GM23338 (cell line): ENCODE results near the gene CAPZB. TPM values are rescaled to one million over a fixed set of nuclear protein-coding genes. Genes with fewer than 3 reads are reported as not detected.

Experiments used
- ATAC-seq: fragments of 200-7000 bp; cut with Tn5 transposase; 3 replicates; pipeline ENCODE4 v1.9.1; 2020
- DNase-seq: peaks from one replicate; pipeline ENCODE4 v3.0.0-alpha.2; 2015; ENCODE audit warnings: low spot score
- H2AFZ ChIP-seq: fragments of 200-600 bp; sonication (generic); 2 replicates; pipeline ENCODE4 v1.8.0; 2016; ENCODE audit warnings: antibody characterized with exemption, mild to moderate bottlenecking, moderate library complexity
- H3F3A ChIP-seq: fragments of 200-600 bp; sonication (generic); replicated peaks from 2 replicates; pipeline ENCODE4 v1.8.0; 2017; ENCODE audit warnings: antibody characterized with exemption, mixed run types, low read depth
- H3K27ac ChIP-seq: fragments of 200-600 bp; sonication (generic); 2 replicates; pipeline ENCODE4 v1.6.1; 2016; ENCODE audit warnings: low read depth
- H3K27me3 ChIP-seq: fragments of 200-600 bp; sonication (generic); 2 replicates; pipeline ENCODE4 v1.8.0; 2016; ENCODE audit warnings: mild to moderate bottlenecking, mixed run types, moderate library complexity; ENCODE audit not compliant: insufficient read depth
- H3K36me3 ChIP-seq: fragments of 200-600 bp; sonication (generic); 2 replicates; pipeline ENCODE4 v1.8.0; 2016; ENCODE audit warnings: mild to moderate bottlenecking; ENCODE audit not compliant: insufficient read depth
- H3K4me1 ChIP-seq: fragments of 200-600 bp; sonication (generic); 2 replicates; pipeline ENCODE4 v1.8.0; 2016; ENCODE audit warnings: mild to moderate bottlenecking, moderate library complexity; ENCODE audit not compliant: insufficient read depth
- H3K4me2 ChIP-seq: fragments of 200-600 bp; sonication (generic); 2 replicates; pipeline ENCODE4 v1.7.1; 2017; ENCODE audit warnings: mixed run types
- H3K4me3 ChIP-seq: fragments of 200-600 bp; sonication (generic); 2 replicates; pipeline ENCODE4 v1.6.1; 2016; ENCODE audit warnings: mixed run types
- H3K79me2 ChIP-seq: fragments of 200-600 bp; sonication (generic); replicated peaks from 2 replicates; pipeline ENCODE4 v1.8.0; 2017; ENCODE audit warnings: mild to moderate bottlenecking; ENCODE audit not compliant: insufficient read depth
- H3K9me2 ChIP-seq: fragments of 200-600 bp; sonication (generic); 2 replicates; pipeline ENCODE4 v1.8.0; 2017; ENCODE audit not compliant: insufficient read depth
- H4K20me1 ChIP-seq: fragments of 200-600 bp; sonication (generic); replicated peaks from 2 replicates; pipeline ENCODE4 v1.8.0; 2017; ENCODE audit warnings: mild to moderate bottlenecking; ENCODE audit not compliant: insufficient read depth
- H3K27ac Mint-ChIP-seq: 2 replicates; pipeline ENCODE4 v1.8.0; 2020; ENCODE audit warnings: inconsistent platforms, mild to moderate bottlenecking, moderate library complexity, mixed read lengths
- H3K27me3 Mint-ChIP-seq: 3 replicates; pipeline ENCODE4 v1.8.0; 2022; ENCODE audit warnings: low read depth, mild to moderate bottlenecking, moderate library complexity, mixed read lengths, inconsistent platforms; ENCODE audit not compliant: insufficient read depth, poor library complexity
- H3K36me3 Mint-ChIP-seq: 3 replicates; pipeline ENCODE4 v1.8.0; 2021; ENCODE audit warnings: low read depth, mild to moderate bottlenecking, inconsistent platforms, moderate library complexity, mixed read lengths
- H3K4me1 Mint-ChIP-seq: 3 replicates; pipeline ENCODE4 v1.8.0; 2020; ENCODE audit warnings: mild to moderate bottlenecking, inconsistent platforms, mixed read lengths
- H3K4me3 Mint-ChIP-seq: 3 replicates; pipeline ENCODE4 v1.8.0; 2021; ENCODE audit warnings: moderate library complexity, mild to moderate bottlenecking, inconsistent platforms, mixed read lengths
- H3K9me3 Mint-ChIP-seq: 3 replicates; pipeline ENCODE4 v1.8.0; 2020; ENCODE audit warnings: moderate library complexity, mild to moderate bottlenecking, inconsistent platforms, mixed read lengths
- CREB1 ChIP-seq: fragments of 250-450 bp; sonication (Bioruptor Pico); IDR thresholded peaks from 2 replicates; pipeline ENCODE4 v1.5.0; 2020; ENCODE audit warnings: low read depth, mild to moderate bottlenecking, moderate library complexity
- EZH2 ChIP-seq: fragments of 200-600 bp; sonication (generic); IDR thresholded peaks from one replicate; pipeline ENCODE4 v1.8.0; 2017; ENCODE audit warnings: antibody characterized with exemption, mild to moderate bottlenecking, low read depth; ENCODE audit not compliant: unreplicated experiment
- EZH2phosphoT487 ChIP-seq: fragments of 200-600 bp; sonication (generic); IDR thresholded peaks from one replicate; pipeline ENCODE4 v1.8.1; 2018; ENCODE audit warnings: antibody characterized with exemption; ENCODE audit not compliant: unreplicated experiment
- JUNB ChIP-seq: IDR thresholded peaks from one replicate; pipeline ENCODE4 v1.6.1; 2016; ENCODE audit warnings: antibody characterized with exemption; ENCODE audit not compliant: unreplicated experiment
- NANOG ChIP-seq: IDR thresholded peaks from 2 replicates; pipeline ENCODE4 v1.6.1; 2016; ENCODE audit warnings: antibody characterized with exemption, borderline replicate concordance
- POLR2AphosphoS5 ChIP-seq: IDR thresholded peaks from 2 replicates; pipeline ENCODE4 v1.6.1; 2016; ENCODE audit warnings: antibody characterized with exemption, low read depth
- REST ChIP-seq: IDR thresholded peaks from one replicate; pipeline ENCODE4 v1.6.1; 2018; ENCODE audit warnings: antibody characterized with exemption; ENCODE audit not compliant: unreplicated experiment
- STAT1 ChIP-seq: IDR thresholded peaks from one replicate; pipeline ENCODE4 v1.6.1; 2016; ENCODE audit warnings: antibody characterized with exemption; ENCODE audit not compliant: unreplicated experiment
- ZNF114 ChIP-seq: fragments of 250-450 bp; sonication (Bioruptor Pico); IDR thresholded peaks from 2 replicates; pipeline ENCODE4 v1.5.0; 2020; ENCODE audit warnings: mild to moderate bottlenecking, moderate library complexity
- ZNF331 ChIP-seq: fragments of 250-450 bp; sonication (Bioruptor Pico); IDR thresholded peaks from 2 replicates; pipeline ENCODE4 v1.5.0; 2020; ENCODE audit warnings: low read depth, mild to moderate bottlenecking, moderate library complexity
- ZNF462 ChIP-seq: fragments of 250-450 bp; sonication (Bioruptor Pico); IDR thresholded peaks from 2 replicates; pipeline ENCODE4 v1.5.0; 2020; ENCODE audit warnings: mild to moderate bottlenecking, moderate library complexity
- polyA plus RNA-seq: library from polyadenylated mRNA; unstranded; fragments of >200 nt; fragmentation: Nextera tagmentation; extraction: Ambion mirVana; gene quantifications from 2 replicates; pipeline ENCODE4 v1.2.1, GENCODE V29; 2016
- total RNA-seq: library from RNA; depleted of rRNA; stranded (reverse); fragments of >200 nt; shearing (Covaris generic); gene quantifications from 2 replicates; pipeline ENCODE4 v1.2.3, GENCODE V29; 2014
- TF ChIP-seq, protein P1 (sequence below), 2 experiments: fragments of 200-600 bp in 1 of 2; sonication (generic) in 1 of 2; conservative IDR thresholded peaks; 2 replicates each; pipeline versions ENCODE4 v1.5.1 to v1.6.1; 2016 to 2017; ENCODE audit warnings: antibody characterized with exemption in 2 of 2, low read depth in 2 of 2, mild to moderate bottlenecking in 2 of 2, moderate library complexity in 1 of 2
- TF ChIP-seq, protein P2 (sequence below): IDR thresholded peaks from 2 replicates; pipeline ENCODE4 v1.6.1; 2016; ENCODE audit warnings: antibody characterized with exemption

The CAPZB gene
- total and polyA plus RNA-seq, 2 experiments from 2014 or later = 195 to 348 TPM

GRCh38 chr1:19416921-19417470 is 68.3 kb downstream of the CAPZB start:
- DNase-seq (no peak), ATAC-seq (no peak)
- peaks cover 31% of the 10 kb centered on the region for H3K36me3 Mint-ChIP-seq
- Histone ChIP-seq H4K20me1 (peaks cover 67% of the 10 kb centered on the region), H3K79me2 (peaks cover 99% of the 10 kb centered on the region), H3K9me2 (no peaks in the 10 kb centered on the region), H3K27ac (0 out of 2 replicates have a peak overlapping the region, but pooled peaks have one; percentile 32), H3F3A (no peaks in the 10 kb centered on the region), H3K4me2 (no peak overlapping the region), H2AFZ (no peak overlapping the region), H3K27me3 (no peaks in the 10 kb centered on the region), H3K4me3 (no peak overlapping the region), H3K4me1 (peaks cover 12% of the 10 kb centered on the region; the same call in 1 of the 2 replicates), H3K36me3 (peaks cover 4% of the 10 kb centered on the region; the same call in 1 of the 2 replicates)
- H3K27ac Mint-ChIP-seq = no peak overlapping the region
- H3K4me1 Mint-ChIP-seq = peaks cover 47% of the 10 kb centered on the region
- H3K9me3 Mint-ChIP-seq = no peaks in the 10 kb centered on the region
- TF ChIP-seq JUNB (no peak), ZNF331 (CRISPR knock-in tag) (no peak), ZNF462 (CRISPR knock-in tag) (no peak), REST (no peak), EZH2 (no peak), NANOG (no peak), EZH2phosphoT487 (no peak), CREB1 (CRISPR knock-in tag) (no peak), POLR2AphosphoS5 (no peak), STAT1 (no peak), ZNF114 (no peak)
- TF ChIP-seq, protein P1, sequence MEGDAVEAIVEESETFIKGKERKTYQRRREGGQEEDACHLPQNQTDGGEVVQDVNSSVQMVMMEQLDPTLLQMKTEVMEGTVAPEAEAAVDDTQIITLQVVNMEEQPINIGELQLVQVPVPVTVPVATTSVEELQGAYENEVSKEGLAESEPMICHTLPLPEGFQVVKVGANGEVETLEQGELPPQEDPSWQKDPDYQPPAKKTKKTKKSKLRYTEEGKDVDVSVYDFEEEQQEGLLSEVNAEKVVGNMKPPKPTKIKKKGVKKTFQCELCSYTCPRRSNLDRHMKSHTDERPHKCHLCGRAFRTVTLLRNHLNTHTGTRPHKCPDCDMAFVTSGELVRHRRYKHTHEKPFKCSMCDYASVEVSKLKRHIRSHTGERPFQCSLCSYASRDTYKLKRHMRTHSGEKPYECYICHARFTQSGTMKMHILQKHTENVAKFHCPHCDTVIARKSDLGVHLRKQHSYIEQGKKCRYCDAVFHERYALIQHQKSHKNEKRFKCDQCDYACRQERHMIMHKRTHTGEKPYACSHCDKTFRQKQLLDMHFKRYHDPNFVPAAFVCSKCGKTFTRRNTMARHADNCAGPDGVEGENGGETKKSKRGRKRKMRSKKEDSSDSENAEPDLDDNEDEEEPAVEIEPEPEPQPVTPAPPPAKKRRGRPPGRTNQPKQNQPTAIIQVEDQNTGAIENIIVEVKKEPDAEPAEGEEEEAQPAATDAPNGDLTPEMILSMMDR (conservative IDR thresholded peaks at IDR 0.05; ENCODE audit: low read depth in 2 of 2) = no peak
- TF ChIP-seq, protein P2, sequence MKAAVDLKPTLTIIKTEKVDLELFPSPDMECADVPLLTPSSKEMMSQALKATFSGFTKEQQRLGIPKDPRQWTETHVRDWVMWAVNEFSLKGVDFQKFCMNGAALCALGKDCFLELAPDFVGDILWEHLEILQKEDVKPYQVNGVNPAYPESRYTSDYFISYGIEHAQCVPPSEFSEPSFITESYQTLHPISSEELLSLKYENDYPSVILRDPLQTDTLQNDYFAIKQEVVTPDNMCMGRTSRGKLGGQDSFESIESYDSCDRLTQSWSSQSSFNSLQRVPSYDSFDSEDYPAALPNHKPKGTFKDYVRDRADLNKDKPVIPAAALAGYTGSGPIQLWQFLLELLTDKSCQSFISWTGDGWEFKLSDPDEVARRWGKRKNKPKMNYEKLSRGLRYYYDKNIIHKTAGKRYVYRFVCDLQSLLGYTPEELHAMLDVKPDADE = no peak
- peaks cover 4% of the 10 kb centered on the region for H3K27me3 Mint-ChIP-seq
- H3K4me3 Mint-ChIP-seq = no peak overlapping the region
